ENCODE results near the gene NXPH3.

The NXPH3 gene

GRCh38 chr17:49576917-49577649 is 1.4 kb downstream of the NXPH3 start:
- DNase-seq: no peak

GRCh38 chr17:49577650-49577934 is 1.9 kb downstream of the NXPH3 start:
- DNase-seq: no peak

GRCh38 chr17:49577963-49578362 is 2.3 kb downstream of the NXPH3 start:
- no peak for DNase-seq

- no peak for DNase-seq
These were observed 2.7 kb downstream of the NXPH3 start for GRCh38 chr17:49578414-49578813.

GRCh38 chr17:49578952-49579500 is 3.4 kb downstream of the NXPH3 start:
- no peak for DNase-seq

- no peak for DNase-seq
These were observed 3.9 kb downstream of the NXPH3 start for GRCh38 chr17:49579522-49579921.

- no peak for DNase-seq
These were observed 4.5 kb downstream of the NXPH3 start for GRCh38 chr17:49580055-49580721.

GRCh38 chr17:49580981-49581647 is 5.4 kb downstream of the NXPH3 start:
- no peak for DNase-seq

GRCh38 chr17:49581648-49581998 is 6.0 kb downstream of the NXPH3 start:
- no peak for DNase-seq

GRCh38 chr17:49582055-49582722 is 6.5 kb downstream of the NXPH3 start:
- DNase-seq: no peak

GRCh38 chr17:49582789-49583188 is 7.1 kb downstream of the NXPH3 start:
- no peak for DNase-seq

- DNase-seq: no peak
These were observed 7.6 kb downstream of the NXPH3 start for GRCh38 chr17:49583226-49583625.

GRCh38 chr17:49583889-49584288 is 8.2 kb downstream of the NXPH3 start:
- DNase-seq: no peak

- DNase-seq: no peak
These were observed 9.9 kb downstream of the NXPH3 start for GRCh38 chr17:49585422-49586027.

GRCh38 chr17:49587366-49588073 is 11.8 kb downstream of the NXPH3 start:
- no peak for DNase-seq

GRCh38 chr17:49588312-49588711 is 12.6 kb downstream of the NXPH3 start:
- DNase-seq: no peak

GRCh38 chr17:49588726-49589576 is 13.3 kb downstream of the NXPH3 start:
- no peak for DNase-seq

GRCh38 chr17:49589577-49589927 is 13.9 kb downstream of the NXPH3 start:
- no peak for DNase-seq

GRCh38 chr17:49590874-49591273 is 15.2 kb downstream of the NXPH3 start:
- DNase-seq: no peak

- DNase-seq: no peak
These were observed 16.6 kb downstream of the NXPH3 start for GRCh38 chr17:49592263-49592662.

GRCh38 chr17:49595328-49595727 is 19.7 kb downstream of the NXPH3 start:
- DNase-seq: no peak

GRCh38 chr17:49595980-49596379 is 20.3 kb downstream of the NXPH3 start:
- DNase-seq: no peak

Data from NCI-H510A treated with DMSO at 0.1 percent for 48 hours (cell line).